ENCODE measurements around the gene CORT. TPM values are rescaled to one million over a fixed set of nuclear protein-coding genes. Genes with fewer than 3 reads are reported as not detected.
"Not testable (repeated sequence)": the region's sequence is repeated elsewhere in the genome, so short reads cannot be mapped to it uniquely, and the experiment has no call there.

CORT gene
- total RNA-seq, 1 donor from 2014 or later: not detected

DNA sequence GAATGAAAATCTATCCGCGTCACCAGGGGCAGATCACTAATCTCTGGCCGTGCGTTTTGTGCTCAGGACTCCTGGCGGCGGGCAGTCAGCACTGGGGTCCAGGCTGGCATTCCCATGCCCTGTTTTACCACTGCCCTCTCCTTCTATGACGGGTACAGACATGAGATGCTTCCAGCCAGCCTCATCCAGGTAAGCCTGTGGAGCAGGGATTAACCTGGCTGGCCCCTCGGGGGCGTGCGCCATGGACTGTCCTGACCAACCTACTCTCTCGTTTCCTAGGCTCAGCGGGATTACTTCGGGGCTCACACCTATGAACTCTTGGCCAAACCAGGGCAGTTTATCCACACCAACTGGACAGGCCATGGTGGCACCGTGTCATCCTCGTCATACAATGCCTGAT, 30.5 kb upstream of the CORT start:
- Histone ChIP-seq H3K9me3 (no peaks in the 10 kb centered on the region), H3K36me3 (peaks cover 44 to 53% of the 10 kb centered on the region in 2 donors), H3K4me3 (no peak overlapping the region), H3K27ac (no peak overlapping the region), H3K4me1 (no peaks in the 10 kb centered on the region), H3K27me3 (no peaks in the 10 kb centered on the region)
- DNase-seq (ENCODE audit: low spot score in 2 of 2): no peak
- intact Hi-C loops (cut with DNase I): no loop called here
- TF ChIP-seq, protein P1, sequence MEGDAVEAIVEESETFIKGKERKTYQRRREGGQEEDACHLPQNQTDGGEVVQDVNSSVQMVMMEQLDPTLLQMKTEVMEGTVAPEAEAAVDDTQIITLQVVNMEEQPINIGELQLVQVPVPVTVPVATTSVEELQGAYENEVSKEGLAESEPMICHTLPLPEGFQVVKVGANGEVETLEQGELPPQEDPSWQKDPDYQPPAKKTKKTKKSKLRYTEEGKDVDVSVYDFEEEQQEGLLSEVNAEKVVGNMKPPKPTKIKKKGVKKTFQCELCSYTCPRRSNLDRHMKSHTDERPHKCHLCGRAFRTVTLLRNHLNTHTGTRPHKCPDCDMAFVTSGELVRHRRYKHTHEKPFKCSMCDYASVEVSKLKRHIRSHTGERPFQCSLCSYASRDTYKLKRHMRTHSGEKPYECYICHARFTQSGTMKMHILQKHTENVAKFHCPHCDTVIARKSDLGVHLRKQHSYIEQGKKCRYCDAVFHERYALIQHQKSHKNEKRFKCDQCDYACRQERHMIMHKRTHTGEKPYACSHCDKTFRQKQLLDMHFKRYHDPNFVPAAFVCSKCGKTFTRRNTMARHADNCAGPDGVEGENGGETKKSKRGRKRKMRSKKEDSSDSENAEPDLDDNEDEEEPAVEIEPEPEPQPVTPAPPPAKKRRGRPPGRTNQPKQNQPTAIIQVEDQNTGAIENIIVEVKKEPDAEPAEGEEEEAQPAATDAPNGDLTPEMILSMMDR (IDR thresholded peaks at IDR 0.05): no peak

DNA sequence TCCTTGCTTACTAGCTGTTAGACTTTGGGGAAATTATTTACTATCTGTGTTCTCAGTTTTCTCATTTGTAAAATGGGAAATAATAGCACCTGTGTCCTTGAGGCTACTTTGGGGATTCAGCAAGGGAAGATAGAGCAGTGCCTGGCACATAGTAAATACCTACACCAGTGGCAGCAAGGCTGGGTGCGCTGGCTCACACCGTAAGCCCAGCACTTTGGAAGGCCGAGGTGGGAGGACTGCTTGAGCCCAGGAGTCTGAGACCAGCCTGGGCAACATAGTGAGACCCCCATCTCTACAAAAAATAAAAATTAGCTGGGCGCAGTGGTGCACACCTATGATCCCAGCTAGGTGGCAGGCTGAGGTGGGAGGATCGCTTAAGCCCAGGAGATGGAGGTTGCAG, 28.2 kb upstream of the CORT start:
- intact Hi-C loops (cut with DNase I): no loop called here
- Histone ChIP-seq H3K36me3 (peaks cover 36 to 38% of the 10 kb centered on the region in 2 donors), H3K4me1 (no peaks in the 10 kb centered on the region), H3K27me3 (no peaks in the 10 kb centered on the region), H3K4me3 (no peak overlapping the region), H3K9me3 (no peaks in the 10 kb centered on the region), H3K27ac (no peak overlapping the region)
- DNase-seq (ENCODE audit: low spot score in 2 of 2): no peak
- TF ChIP-seq, protein P1 (IDR thresholded peaks at IDR 0.05): no peak

DNA sequence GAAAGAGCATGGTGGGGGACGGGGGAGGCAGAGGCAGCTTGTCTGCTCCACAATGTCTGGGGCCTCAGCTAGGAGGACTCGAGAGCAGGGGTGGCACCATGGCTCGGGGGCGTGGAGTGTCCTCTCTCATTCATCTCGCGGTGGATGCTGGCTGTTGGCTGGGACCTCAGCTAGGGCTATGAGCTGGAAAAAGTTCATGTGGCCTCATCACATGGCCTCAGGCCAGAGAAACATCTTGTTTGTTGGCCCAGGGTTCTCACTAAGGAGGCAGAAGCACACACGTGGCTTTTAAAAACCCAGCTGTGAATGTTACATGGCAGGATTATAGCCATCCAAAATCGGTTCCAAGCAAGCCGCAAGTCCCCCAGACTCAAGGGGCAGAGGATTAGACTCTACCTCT, 25.8 kb upstream of the CORT start:
- DNase-seq (ENCODE audit: low spot score in 2 of 2): no peak
- Histone ChIP-seq H3K4me3 (no peak overlapping the region), H3K36me3 (peaks cover 17% of the 10 kb centered on the region in 2 donors), H3K9me3 (no peaks in the 10 kb centered on the region), H3K27me3 (no peaks in the 10 kb centered on the region), H3K27ac (no peak overlapping the region), H3K4me1 (no peaks in the 10 kb centered on the region)
- TF ChIP-seq, protein P1 (IDR thresholded peaks at IDR 0.05): no peak
- intact Hi-C loops (cut with DNase I): no loop called here

DNA sequence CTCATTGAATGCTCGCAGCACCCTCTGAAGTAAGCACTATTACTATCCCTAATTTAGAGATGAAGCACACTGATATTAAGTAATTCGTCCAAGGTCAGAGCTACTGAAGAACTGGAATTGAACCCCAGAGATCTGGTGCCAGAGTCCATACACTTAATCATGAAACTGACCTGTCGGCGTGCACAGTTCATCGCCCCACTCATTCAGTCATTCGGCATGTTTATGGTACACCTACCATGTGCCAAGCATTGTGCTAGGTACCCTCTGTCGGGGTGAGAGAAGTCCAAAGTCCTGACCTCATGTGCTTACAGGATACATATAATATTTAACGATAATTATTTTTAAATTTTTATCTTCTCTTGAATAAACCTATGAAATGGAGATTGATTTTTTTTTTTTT, 25.2 kb upstream of the CORT start:
- Histone ChIP-seq H3K36me3 (peaks cover 10 to 11% of the 10 kb centered on the region in 2 donors), H3K4me1 (peaks cover 0 to 2% of the 10 kb centered on the region in 2 donors), H3K27ac (no peak overlapping the region), H3K4me3 (no peak overlapping the region), H3K9me3 (no peaks in the 10 kb centered on the region), H3K27me3 (no peaks in the 10 kb centered on the region)
- DNase-seq (ENCODE audit: low spot score in 2 of 2): no peak
- TF ChIP-seq, protein P1 (IDR thresholded peaks at IDR 0.05): no peak
- intact Hi-C loops (cut with DNase I): loop anchor here (5.0 kb wide), 1 partner anchor 547 kb away; no protein-coding TSS in a partner anchor

DNA sequence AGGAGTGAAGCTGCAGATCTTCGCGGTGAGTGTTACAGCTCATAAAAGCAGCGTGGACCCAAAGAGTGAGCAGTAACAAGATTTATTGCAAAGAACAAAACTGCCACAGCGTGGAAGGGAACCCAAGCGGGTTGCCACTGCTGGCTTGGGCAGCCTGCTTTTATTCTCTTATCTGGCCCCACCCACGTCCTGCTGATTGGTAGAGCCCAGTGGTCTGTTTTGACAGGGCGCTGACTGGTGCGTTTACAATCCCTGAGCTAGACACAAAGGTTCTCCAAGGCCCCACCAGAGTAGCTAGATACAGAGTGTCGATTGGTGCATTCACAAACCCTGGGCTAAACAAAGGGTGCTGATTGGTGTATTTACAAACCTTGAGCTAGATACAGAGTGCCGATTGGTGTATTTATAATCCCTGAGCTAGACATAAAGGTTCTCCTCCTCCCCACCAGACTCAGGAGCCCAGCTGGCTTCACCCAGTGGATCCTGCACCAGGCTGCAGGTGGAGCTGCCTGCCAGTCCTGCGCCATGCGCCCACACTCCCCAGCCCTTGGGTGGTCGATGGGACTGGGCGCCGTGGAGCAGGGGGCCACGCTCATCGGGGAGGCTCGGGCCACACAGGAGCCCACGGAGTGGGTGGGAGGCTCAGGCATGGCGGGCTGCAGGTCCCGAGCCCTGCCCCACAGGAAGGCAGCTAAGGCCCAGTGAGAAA, 23.9 kb upstream of the CORT start:
- H3K4me1 ChIP-seq; H3K36me3 ChIP-seq; H3K4me3 ChIP-seq; H3K27ac ChIP-seq; H3K9me3 ChIP-seq; H3K27me3 ChIP-seq; DNase-seq (ENCODE audit: low spot score in 2 of 2): not testable (repeated sequence)
- intact Hi-C loops (cut with DNase I): loop anchor here (5.0 kb wide), 1 partner anchor 549 kb away; no protein-coding TSS in a partner anchor

DNA sequence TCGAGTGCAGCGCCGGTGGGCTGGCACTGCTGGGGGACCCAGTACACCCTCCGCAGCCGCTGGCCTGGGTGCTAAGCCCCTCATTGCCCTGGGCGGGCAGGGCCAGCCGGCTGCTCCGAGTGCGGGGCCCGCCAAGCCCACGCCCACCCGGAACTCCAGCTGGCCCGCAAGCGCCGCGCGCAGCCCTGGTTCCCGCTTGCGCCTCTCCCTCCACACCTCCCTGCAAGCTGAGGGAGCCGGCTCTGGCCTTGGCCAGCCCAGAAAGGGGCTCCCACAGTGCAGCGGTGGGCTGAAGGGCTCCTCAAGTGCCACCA, 23.3 kb upstream of the CORT start:
- DNase-seq (ENCODE audit: low spot score in 2 of 2): not testable (repeated sequence)

More for the DNA sequence above, 23.3 kb upstream of the CORT start:
- not testable (repeated sequence) for H3K4me3 ChIP-seq, H3K27me3 ChIP-seq, H3K36me3 ChIP-seq, H3K27ac ChIP-seq, H3K9me3 ChIP-seq
- peaks cover 5 to 11% of the 10 kb centered on the region in 2 donors for H3K4me1 ChIP-seq
- intact Hi-C loops (cut with DNase I): loop anchor here (5.0 kb wide), 1 partner anchor 549 kb away; no protein-coding TSS in a partner anchor
